ENCODE data around the gene DYNC1I2.

The DYNC1I2 gene

DNA sequence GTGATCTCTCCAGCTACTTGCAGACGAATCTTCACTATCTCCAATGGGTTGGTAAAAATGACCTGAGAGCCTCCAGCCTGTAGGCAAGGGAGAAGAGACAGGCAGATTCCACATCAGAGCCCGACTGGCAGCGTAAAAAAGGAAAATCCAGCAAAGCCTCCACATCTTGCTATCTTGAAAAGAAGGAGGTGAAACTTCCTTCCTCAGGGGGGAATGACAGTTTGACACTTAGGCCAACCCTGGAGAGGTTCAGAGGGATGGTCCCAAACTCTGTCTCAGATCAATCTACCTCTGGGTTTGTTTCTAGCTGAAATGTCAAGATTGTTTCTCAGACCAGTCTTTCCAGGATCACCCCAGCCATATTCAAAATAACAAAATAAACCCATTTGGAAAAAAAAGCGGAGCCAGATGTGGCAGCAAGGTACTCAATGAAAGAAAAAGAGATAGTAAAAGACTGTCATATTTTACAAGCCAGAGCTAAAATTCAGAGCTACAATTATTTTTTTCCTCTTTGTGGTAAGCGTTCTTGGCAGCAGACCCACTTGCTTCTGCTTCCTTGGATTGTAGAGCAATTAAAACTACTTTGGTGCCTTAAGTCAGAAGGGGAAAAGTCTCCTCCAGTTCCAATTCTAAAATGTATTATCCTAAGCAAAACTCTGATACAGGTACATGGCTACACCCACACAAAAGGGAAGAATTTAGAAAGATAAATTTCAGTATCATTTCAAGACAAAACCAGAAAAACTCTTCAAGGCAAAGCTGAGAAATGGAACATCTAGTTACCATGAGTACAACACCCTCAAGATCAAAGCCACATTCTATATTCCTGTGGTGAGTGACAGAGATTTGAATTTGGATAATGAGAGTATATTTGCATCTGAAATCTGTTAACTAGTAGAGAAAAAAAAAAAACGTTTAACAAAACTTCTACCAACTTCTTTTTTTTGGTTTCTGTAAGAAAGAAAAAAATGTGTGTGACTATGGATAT, 106.7 kb downstream of the DYNC1I2 start:
- TF ChIP-seq CTCF (IDR thresholded peaks at IDR 0.05; ENCODE audit: low read depth, low read length): no peak
- H3K4me3 ChIP-seq (ENCODE audit: low read depth, low read length): no peak overlapping the region

DNA sequence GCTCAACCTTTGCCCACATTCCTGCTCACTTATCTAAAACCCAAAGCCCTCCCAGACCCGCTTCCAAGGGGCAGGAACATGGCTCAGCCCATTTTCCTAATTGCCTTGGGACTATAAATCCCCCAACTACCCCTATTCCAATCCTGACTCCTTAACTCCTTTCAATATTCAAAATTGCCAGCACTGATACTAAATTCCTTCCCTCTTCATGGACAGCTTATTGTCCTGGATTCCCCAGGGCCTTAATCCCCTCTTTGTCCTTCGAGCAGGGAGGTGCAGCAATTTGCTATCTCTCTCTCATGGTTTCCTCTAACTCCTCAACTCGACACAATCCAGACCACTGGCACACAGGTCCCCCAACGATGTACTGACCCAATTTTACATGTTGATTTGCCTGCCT, 107.6 kb downstream of the DYNC1I2 start:
- no peak overlapping the region for H3K4me3 ChIP-seq (ENCODE audit: low read depth, low read length)
- no peak for TF ChIP-seq CTCF (IDR thresholded peaks at IDR 0.05; ENCODE audit: low read depth, low read length)
